RWPE1 (cell line): ENCODE results near the gene MYO1D.

Source experiments
- CTCF ChIA-PET: fragments of 350-600 bp; sonication (Branson Sonifier 250); formaldehyde crosslinking; extraction: SDS; loops from one replicate; lab custom pipeline; 2021; lab: Yijun Ruan, JAX
- POLR2A ChIA-PET: fragments of 400-600 bp; formaldehyde crosslinking; extraction: SDS; loops from one replicate; lab custom pipeline; 2020; ENCODE audit warnings: antibody characterized with exemption; ENCODE audit not compliant: low non-redundant PET; lab: Yijun Ruan, JAX
- DNase-seq: peaks from one replicate; pipeline ENCODE4 v3.0.0; 2012; ENCODE audit warnings: low spot score
- H3K27ac ChIP-seq: fragments of 450-650 bp; 2 replicates; pipeline ENCODE4 v1.5.1; 2017
- CTCF ChIP-seq: fragments of 450-650 bp; conservative IDR thresholded peaks from 2 replicates; pipeline ENCODE4 v1.5.1; 2017; ENCODE audit warnings: low read depth, mild to moderate bottlenecking

Gene MYO1D

GRCh38 chr17:32479074-32479617, 397.8 kb downstream of the MYO1D start:
- ChIA-PET CTCF (interaction anchor here (1.1 kb wide), 1 partner anchor 16 kb away, joined by 3 read pairs; no protein-coding TSS in a partner anchor), POLR2A (no interaction called here)
- no peak for TF ChIP-seq CTCF
- no peak for DNase-seq
- H3K27ac ChIP-seq, result no peak overlapping the region

- ChIA-PET POLR2A (no interaction called here), CTCF (no interaction called here)
- no peak for TF ChIP-seq CTCF
- H3K27ac ChIP-seq, result no peak overlapping the region
- no peak for DNase-seq
Observed at GRCh38 chr17:32477220-32477619, 399.7 kb downstream of the MYO1D start.

GRCh38 chr17:32475258-32475657, 401.7 kb downstream of the MYO1D start:
- ChIA-PET CTCF (interaction anchor here (2.1 kb wide), 1 partner anchor 13 kb away, joined by 11 read pairs; no protein-coding TSS in a partner anchor), POLR2A (no interaction called here)
- H3K27ac ChIP-seq, result no peak overlapping the region
- no peak for DNase-seq
- no peak for TF ChIP-seq CTCF

GRCh38 chr17:32471652-32472051, 405.3 kb downstream of the MYO1D start:
- POLR2A ChIA-PET, result interaction anchor here (0.7 kb wide), 1 partner anchor 21 kb away, joined by 4 read pairs; no protein-coding TSS in a partner anchor
- CTCF ChIA-PET, result interaction anchor here (0.8 kb wide), 1 partner anchor 9 kb away, joined by 3 read pairs; no protein-coding TSS in a partner anchor
- no peak for TF ChIP-seq CTCF
- DNase-seq, result no peak
- no peak overlapping the region for H3K27ac ChIP-seq

GRCh38 chr17:32470405-32471167, 406.3 kb downstream of the MYO1D start:
- no peak for DNase-seq
- ChIA-PET CTCF (interaction anchor here (0.6 kb wide), 1 partner anchor 28 kb away, joined by 5 read pairs; no protein-coding TSS in a partner anchor), POLR2A (no interaction called here)
- H3K27ac ChIP-seq, result no peak overlapping the region
- TF ChIP-seq CTCF, result no peak

GRCh38 chr17:32467949-32468348, 409.0 kb downstream of the MYO1D start:
- H3K27ac ChIP-seq, result no peak overlapping the region
- ChIA-PET POLR2A (no interaction called here), CTCF (interaction anchor here (0.6 kb wide), 1 partner anchor 113 kb away, joined by 3 read pairs; no protein-coding TSS in a partner anchor)
- no peak for DNase-seq
- no peak for TF ChIP-seq CTCF
